Epithelial cell of proximal tubule (primary cell): ENCODE results near the gene GALP. TPM values are rescaled to one million over a fixed set of nuclear protein-coding genes. Genes with fewer than 3 reads are reported as not detected.

Experiments used
- DNase-seq: peaks from one replicate; pipeline ENCODE4 v3.0.0-alpha.2; 2011; ENCODE audit warnings: low read depth
- H3K4me3 ChIP-seq: 2 replicates; pipeline ENCODE4 v1.5.1; 2011; ENCODE audit warnings: low read depth, mild to moderate bottlenecking, low read length
- total RNA-seq: library from RNA; depleted of rRNA; stranded (reverse); fragments of >200 nt; gene quantifications from 2 replicates; pipeline ENCODE4 v1.2.3, GENCODE V29; 2015
- TF ChIP-seq, protein P1 (sequence below): conservative IDR thresholded peaks from 2 replicates; pipeline ENCODE4 v1.5.1; 2012; ENCODE audit warnings: low read depth, mild to moderate bottlenecking, low read length

The GALP gene
- total RNA-seq, 1 donor from 2014 or later: not detected

DNA sequence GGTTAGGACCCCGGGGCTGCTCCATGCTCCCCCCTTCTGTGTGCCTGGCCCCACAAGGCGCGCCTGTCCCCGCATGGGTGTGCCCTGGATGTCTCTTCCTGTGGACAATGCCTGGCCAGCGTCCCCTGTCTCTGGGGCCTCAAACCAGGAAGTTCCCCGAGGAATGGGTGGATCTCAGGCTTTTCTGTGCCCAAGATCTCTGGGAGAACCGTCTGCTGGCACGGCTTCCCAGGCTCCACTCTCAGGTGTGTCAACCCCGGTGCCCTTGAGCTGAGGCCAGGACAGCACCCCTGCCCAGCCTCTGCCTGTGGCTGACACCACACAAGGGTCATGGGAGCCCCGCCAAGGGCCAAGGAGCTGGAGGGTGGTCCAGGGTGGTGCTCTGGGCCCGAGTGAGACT, 19.0 kb upstream of the GALP start:
- TF ChIP-seq, protein P1, sequence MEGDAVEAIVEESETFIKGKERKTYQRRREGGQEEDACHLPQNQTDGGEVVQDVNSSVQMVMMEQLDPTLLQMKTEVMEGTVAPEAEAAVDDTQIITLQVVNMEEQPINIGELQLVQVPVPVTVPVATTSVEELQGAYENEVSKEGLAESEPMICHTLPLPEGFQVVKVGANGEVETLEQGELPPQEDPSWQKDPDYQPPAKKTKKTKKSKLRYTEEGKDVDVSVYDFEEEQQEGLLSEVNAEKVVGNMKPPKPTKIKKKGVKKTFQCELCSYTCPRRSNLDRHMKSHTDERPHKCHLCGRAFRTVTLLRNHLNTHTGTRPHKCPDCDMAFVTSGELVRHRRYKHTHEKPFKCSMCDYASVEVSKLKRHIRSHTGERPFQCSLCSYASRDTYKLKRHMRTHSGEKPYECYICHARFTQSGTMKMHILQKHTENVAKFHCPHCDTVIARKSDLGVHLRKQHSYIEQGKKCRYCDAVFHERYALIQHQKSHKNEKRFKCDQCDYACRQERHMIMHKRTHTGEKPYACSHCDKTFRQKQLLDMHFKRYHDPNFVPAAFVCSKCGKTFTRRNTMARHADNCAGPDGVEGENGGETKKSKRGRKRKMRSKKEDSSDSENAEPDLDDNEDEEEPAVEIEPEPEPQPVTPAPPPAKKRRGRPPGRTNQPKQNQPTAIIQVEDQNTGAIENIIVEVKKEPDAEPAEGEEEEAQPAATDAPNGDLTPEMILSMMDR: no peak
- no peak overlapping the region for H3K4me3 ChIP-seq
- no peak for DNase-seq

DNA sequence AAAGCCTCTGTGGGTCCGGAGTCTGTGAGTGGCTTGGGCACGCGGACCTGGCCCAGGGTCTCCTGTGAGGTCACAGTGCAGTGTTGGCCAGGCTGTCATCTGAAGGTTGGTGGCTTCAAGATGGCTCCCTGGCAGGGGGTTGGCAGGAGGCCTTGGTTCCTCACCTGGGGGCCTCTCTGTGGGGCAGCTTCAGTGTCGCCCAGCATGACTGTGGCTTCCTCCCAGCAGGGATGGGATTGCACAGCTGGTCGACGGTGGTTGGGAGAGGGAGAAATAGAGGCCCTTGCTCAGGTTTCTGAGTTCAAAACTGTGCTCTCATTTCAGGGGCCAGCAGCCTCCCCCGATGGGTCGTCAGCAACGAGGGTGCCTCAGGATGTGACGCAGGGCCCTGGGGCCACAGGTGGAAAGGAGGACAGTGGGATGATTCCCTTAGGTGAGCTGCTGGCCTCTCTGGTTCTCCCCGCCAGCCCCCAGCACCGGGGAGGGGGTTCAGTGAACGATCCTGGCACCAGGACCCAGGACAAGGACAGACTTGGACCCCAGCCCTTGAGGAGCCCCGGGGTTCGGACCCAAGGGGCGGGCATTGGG, 17.5 kb upstream of the GALP start:
- no peak overlapping the region for H3K4me3 ChIP-seq
- DNase-seq: no peak
- TF ChIP-seq, protein P1: no peak

DNA sequence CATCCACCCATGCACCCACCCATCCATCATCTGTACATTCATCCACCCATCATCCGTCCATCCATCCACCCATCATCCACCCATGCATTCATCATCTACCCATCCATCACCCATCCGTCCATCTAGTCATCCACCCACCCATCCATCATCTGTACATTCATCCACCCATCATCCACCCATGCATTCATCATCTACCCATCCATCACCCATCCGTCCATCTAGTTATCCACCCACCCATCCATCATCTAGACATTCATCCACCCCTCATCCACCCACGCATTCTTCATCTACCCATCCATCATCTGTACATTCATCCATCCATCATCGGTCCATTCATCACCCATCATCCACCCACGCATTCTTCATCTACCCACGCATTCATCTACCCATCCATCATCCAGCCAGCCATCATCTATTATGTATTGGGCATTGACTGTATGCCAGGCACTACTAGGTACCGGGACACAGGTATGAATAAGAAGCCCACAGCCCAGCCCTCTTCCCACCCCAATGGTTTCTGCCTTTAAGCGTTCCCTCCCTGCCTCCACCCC, 16.7 kb upstream of the GALP start:
- DNase-seq: no peak
- no peak overlapping the region for H3K4me3 ChIP-seq
- TF ChIP-seq, protein P1: no peak

DNA sequence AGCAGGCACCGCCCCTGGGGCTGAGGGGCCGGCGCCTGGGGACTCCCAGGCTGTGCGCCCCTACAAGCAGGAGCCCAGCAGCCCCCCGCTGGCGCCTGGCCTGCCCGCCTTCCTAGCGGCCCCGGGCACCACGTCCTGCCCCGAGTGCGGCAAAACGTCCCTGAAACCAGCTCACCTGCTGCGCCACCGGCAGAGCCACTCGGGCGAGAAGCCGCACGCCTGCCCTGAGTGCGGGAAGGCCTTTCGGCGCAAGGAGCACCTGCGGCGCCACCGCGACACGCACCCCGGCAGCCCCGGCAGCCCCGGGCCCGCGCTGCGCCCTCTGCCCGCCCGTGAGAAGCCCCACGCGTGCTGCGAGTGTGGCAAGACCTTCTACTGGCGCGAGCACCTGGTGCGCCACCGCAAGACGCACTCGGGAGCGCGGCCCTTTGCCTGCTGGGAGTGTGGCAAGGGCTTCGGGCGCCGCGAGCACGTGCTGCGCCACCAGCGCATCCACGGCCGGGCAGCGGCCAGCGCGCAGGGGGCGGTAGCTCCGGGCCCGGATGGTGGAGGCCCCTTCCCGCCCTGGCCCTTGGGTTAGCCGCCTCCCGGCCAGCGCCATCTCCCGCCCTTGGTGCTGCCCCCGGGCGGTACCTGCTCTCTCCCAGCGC, 16.1 kb upstream of the GALP start:
- no peak for DNase-seq
- TF ChIP-seq, protein P1: no peak
- no peak overlapping the region for H3K4me3 ChIP-seq

DNA sequence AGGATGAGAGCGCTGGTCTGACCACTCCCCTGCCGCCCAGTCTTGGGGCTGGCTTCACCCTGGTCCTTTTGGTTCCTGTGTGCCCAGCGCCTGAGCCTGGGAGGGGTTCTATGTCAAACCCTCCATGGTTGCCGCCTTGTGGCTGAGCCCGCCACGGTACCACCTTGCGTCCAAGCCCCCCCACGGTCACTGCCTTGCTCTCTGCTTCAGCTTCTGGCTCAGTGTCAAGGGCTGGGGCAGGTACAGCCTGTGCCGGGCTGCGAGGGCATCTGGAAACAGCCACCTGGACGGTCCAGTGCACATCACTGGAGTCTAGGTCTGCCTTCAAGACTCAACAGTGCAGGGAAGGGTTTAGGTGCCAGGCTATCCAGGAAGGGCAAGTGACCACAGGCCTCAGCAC, 14.3 kb upstream of the GALP start:
- H3K4me3 ChIP-seq: no peak overlapping the region
- DNase-seq: no peak
- TF ChIP-seq, protein P1: no peak

DNA sequence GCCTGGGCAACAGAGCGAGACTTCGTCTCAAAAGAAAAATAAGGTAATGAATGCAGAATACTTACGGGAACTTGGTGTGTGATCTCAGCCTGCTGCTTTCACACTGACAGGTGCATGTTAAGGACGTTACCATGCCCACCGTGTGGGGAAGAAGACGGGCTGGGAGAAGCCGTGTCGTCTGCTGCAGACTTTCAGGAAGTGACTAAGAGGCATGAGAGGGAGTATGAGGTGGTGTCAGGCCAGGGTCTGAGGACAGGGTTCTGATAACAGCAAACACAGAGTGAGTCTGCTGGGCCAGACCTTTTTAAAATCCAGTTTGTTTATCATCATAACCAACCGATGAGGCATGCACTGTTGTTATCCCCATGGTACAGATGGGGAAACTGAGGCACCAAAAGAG, 13.6 kb upstream of the GALP start:
- no peak overlapping the region for H3K4me3 ChIP-seq
- no peak for DNase-seq

More for the DNA sequence above, 13.6 kb upstream of the GALP start:
- TF ChIP-seq, protein P1: no peak
